K562 (cell line): Measurements from ENCODE around the gene NIPAL1. TPM values are rescaled to one million over a fixed set of nuclear protein-coding genes. Genes with fewer than 3 reads are reported as not detected.

Source experiments
- ATAC-seq: fragments of 200-7000 bp; cut with Tn5 transposase; 3 replicates; pipeline ENCODE4 v1.9.1; 2020; ENCODE audit warnings: moderate library complexity
- BruUV-seq: library from RNA; stranded (reverse); fragments of 400-500 nt; replicated peaks from 2 replicates; lab custom pipeline; 2021; lab: Mats Ljungman, UMichigan
- CTCF ChIA-PET: fragments of 300-600 bp; formaldehyde crosslinking; extraction: SDS; loops from one replicate; lab custom pipeline; 2021; ENCODE audit warnings: low intra/inter-chr PET ratio; lab: Yijun Ruan, JAX
- POLR2A ChIA-PET: fragments of 300-600, 350-650 bp; sonication (Branson Sonifier 250); formaldehyde crosslinking; extraction: SDS; loops from one replicate; lab custom pipeline; 2021; ENCODE audit warnings: antibody characterized with exemption, inconsistent platforms; lab: Yijun Ruan, JAX
- DNase-seq, 4 experiments: peaks; one replicate each; pipeline versions ENCODE4 v3.0.0 to v3.0.0-alpha.2; 2011 to 2018; ENCODE audit warnings: low spot score in 3 of 4, mixed read lengths in 3 of 4; ENCODE audit errors: extremely low read depth in 1 of 4
- FAIRE-seq: peaks from 2 replicates; lab custom pipeline; 2011; peaks lifted over from hg19 to GRCh38; lab: Jason Lieb, UNC
- H2AFZ ChIP-seq: 2 replicates; pipeline ENCODE4 v1.6.0; 2011; ENCODE audit warnings: low read depth, low read length, control low read depth, inconsistent platforms
- H3K27ac ChIP-seq: fragments of 200-600 bp; 3 replicates; pipeline ENCODE4 v1.8.0; 2011; ENCODE audit warnings: low read depth, mild to moderate bottlenecking, control low read depth, inconsistent platforms, low read length, moderate library complexity, mixed read lengths; ENCODE audit errors: extremely low read depth
- H3K27me3 ChIP-seq, 2 experiments: fragments of 300-600 bp in 1 of 2; 2 replicates in 1 of 2; 3 replicates in 1 of 2; pipeline versions ENCODE4 v1.6.0 to v1.8.0; 2011; ENCODE audit warnings: inconsistent platforms in 2 of 2, low read length in 2 of 2, mild to moderate bottlenecking in 1 of 2, mixed read lengths in 1 of 2, moderate library complexity in 1 of 2; ENCODE audit not compliant: control insufficient read depth in 2 of 2, insufficient read depth in 2 of 2
- H3K36me3 ChIP-seq: fragments of 300-600 bp; 3 replicates; pipeline ENCODE4 v1.8.0; 2011; ENCODE audit warnings: mild to moderate bottlenecking, low read length, inconsistent platforms; ENCODE audit not compliant: control insufficient read depth, insufficient read depth
- H3K4me1 ChIP-seq, 2 experiments: fragments of 200-600 bp in 1 of 2; replicated peaks in 1 of 2; 2 replicates in 1 of 2; 3 replicates in 1 of 2; pipeline versions ENCODE4 v1.5.1 to v1.8.0; 2011; ENCODE audit warnings: inconsistent platforms in 2 of 2, low read length in 2 of 2, mild to moderate bottlenecking in 1 of 2, mixed read lengths in 1 of 2, moderate library complexity in 1 of 2; ENCODE audit not compliant: control insufficient read depth in 2 of 2, insufficient read depth in 2 of 2
- H3K4me2 ChIP-seq: 2 replicates; pipeline ENCODE4 v1.6.1; 2011; ENCODE audit warnings: low read length, control low read depth, inconsistent platforms, mixed read lengths; ENCODE audit not compliant: insufficient read depth
- H3K4me3 ChIP-seq: fragments of 200-600 bp; sonication (generic), shearing (Covaris generic); 2 replicates; pipeline ENCODE4 v1.5.1; 2016; ENCODE audit warnings: control low read depth, inconsistent platforms
- H3K79me2 ChIP-seq: fragments of 200-600 bp; 3 replicates; pipeline ENCODE4 v1.8.0; 2011; ENCODE audit warnings: low read length, inconsistent platforms; ENCODE audit not compliant: control insufficient read depth, insufficient read depth
- H3K9ac ChIP-seq, 2 experiments: 2 replicates each; pipeline versions ENCODE4 v1.6.0 to v1.6.1; 2011; ENCODE audit warnings: low read depth in 2 of 2, low read length in 2 of 2, control low read depth in 1 of 2, inconsistent platforms in 1 of 2, mild to moderate bottlenecking in 1 of 2, mixed read lengths in 1 of 2; ENCODE audit not compliant: insufficient read depth in 1 of 2
- H3K9me1 ChIP-seq: one replicate; pipeline ENCODE4 v1.6.0; 2011; ENCODE audit warnings: inconsistent platforms, mild to moderate bottlenecking, low read length, moderate library complexity; ENCODE audit not compliant: control insufficient read depth, insufficient read depth
- H3K9me3 ChIP-seq: replicated peaks from 2 replicates; pipeline ENCODE4 v1.5.1; 2011; ENCODE audit warnings: low read depth, low read length, inconsistent platforms; ENCODE audit not compliant: control insufficient read depth, insufficient read depth
- H4K20me1 ChIP-seq: replicated peaks from 2 replicates; pipeline ENCODE4 v1.6.1; 2011; ENCODE audit warnings: low read length, inconsistent platforms, mixed read lengths; ENCODE audit not compliant: control insufficient read depth, insufficient read depth
- ATF1 ChIP-seq, 2 experiments: fragments of 450-650 bp in 1 of 2; IDR thresholded peaks; 2 replicates each; pipeline ENCODE4 v1.6.1; 2016; ENCODE audit warnings: missing compliant biosample characterization in 1 of 2, missing genetic modification characterization in 1 of 2
- CREM ChIP-seq: IDR thresholded peaks from 2 replicates; pipeline ENCODE4 v1.6.1; 2014; ENCODE audit warnings: antibody characterized with exemption, low read depth
- HNRNPL ChIP-seq: fragments of 200-400 bp; formaldehyde crosslinking; IDR thresholded peaks from 2 replicates; pipeline ENCODE4 v1.6.1; 2017; ENCODE audit warnings: low read depth, mild to moderate bottlenecking, low read length
- MEIS2 ChIP-seq: fragments of 450-650 bp; IDR thresholded peaks from 2 replicates; pipeline ENCODE4 v1.6.1; 2014; ENCODE audit warnings: mild to moderate bottlenecking; ENCODE audit not compliant: partially characterized antibody
- NFIC ChIP-seq: fragments of 450-650 bp; IDR thresholded peaks from 2 replicates; pipeline ENCODE4 v1.6.1; 2017; ENCODE audit warnings: mild to moderate bottlenecking, inconsistent platforms
- POLR2G ChIP-seq: fragments of 200-400 bp; formaldehyde crosslinking; IDR thresholded peaks from 2 replicates; pipeline ENCODE4 v1.6.1; 2017; ENCODE audit warnings: low read depth, mild to moderate bottlenecking, antibody characterized with exemption, low read length, moderate library complexity
- RFX1 ChIP-seq: fragments of 450-650 bp; IDR thresholded peaks from 2 replicates; pipeline ENCODE4 v1.6.1; 2016; ENCODE audit warnings: mild to moderate bottlenecking, moderate library complexity
- ZNF384 ChIP-seq: IDR thresholded peaks from 2 replicates; pipeline ENCODE4 v1.6.1; 2012; ENCODE audit warnings: low read depth, low read length, improper control_type of control experiment
- WGBS: fragments of 100-300 bp; shearing (Covaris generic); methylation state at CpG from one replicate; pipeline ENCODE4 v1.1.6; 2016; ENCODE audit warnings: low coverage, mixed read lengths; ENCODE audit not compliant: insufficient coverage; ENCODE audit errors: missing lambda C conversion rate; 5-methylcytosine and 5-hydroxymethylcytosine counted together
- in situ Hi-C: fragments of 300-500 bp; cut with MboI; formaldehyde crosslinking; loops from 4 replicates; pipeline ENCODE4 v1.15.0; 2018; ENCODE audit warnings: inconsistent platforms, mixed read lengths
- intact Hi-C: fragments of 100-400 bp; cut with micrococcal nuclease; formaldehyde crosslinking; loops from 2 replicates; pipeline ENCODE4 v1.14.2; 2022
- polyA plus RNA-seq, 8 experiments: library from polyadenylated mRNA; depleted of rRNA in 4 of 8; stranded (reverse) in 5 of 8; unstranded in 3 of 8; fragments of >200 nt; fragmentation: Nextera tagmentation in 2 of 8; fragmentation: Illumina TruSeq in 1 of 8; extraction: Ambion mirVana in 2 of 8; extraction: Trizol in 1 of 8; gene quantifications; 2 replicates each; pipeline versions ENCODE4 v1.2.1 to v1.2.3, GENCODE V29; 2011 to 2014; ENCODE audit warnings: inconsistent platforms in 1 of 8, missing spikeins in 1 of 8
- total RNA-seq, 7 experiments: library from RNA; depleted of rRNA in 6 of 7; stranded (reverse); fragments of >200 nt in 6 of 7; fragmentation: Illumina TruSeq in 2 of 7; extraction: Trizol in 2 of 7; gene quantifications; 2 replicates each; pipeline versions ENCODE4 v1.2.1 to v1.2.3, GENCODE V29; 2011 to 2021; ENCODE audit warnings: low replicate concordance in 1 of 7
- TF ChIP-seq, protein P1 (sequence below), 2 experiments: IDR thresholded peaks in 1 of 2; conservative IDR thresholded peaks in 1 of 2; 2 replicates each; pipeline ENCODE4 v1.6.1; 2016; ENCODE audit warnings: low read depth in 2 of 2, mild to moderate bottlenecking in 1 of 2, missing compliant biosample characterization in 1 of 2, missing genetic modification characterization in 1 of 2, moderate library complexity in 1 of 2

NIPAL1 gene
- total and polyA plus RNA-seq, 9 of the 15 experiments (the other 6 are each of a cell fraction or from before 2014, with no cell fraction given) = 0.03 to 0.43 (median 0.25) TPM

DNA sequence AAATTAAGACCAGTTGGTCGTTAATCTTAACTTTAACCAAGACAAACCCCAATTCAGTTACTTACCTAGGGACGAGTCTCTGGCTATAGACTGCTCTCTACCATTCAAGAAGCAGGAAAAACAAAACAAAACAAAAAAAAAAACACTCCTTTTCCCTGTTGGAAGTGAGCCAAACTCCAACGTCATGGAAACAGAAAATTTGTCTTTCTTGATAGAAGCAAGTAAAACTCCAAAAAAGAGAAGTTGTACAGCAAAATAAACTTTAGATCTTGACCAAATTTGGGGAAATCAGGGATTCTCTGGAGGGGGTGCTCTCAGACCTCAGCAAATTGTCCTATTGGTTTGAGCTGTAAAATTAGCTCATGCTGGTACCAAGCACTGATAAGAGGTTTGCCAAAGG lies 3.7 kb upstream of the NIPAL1 start:
- ChIA-PET POLR2A (no interaction called here), CTCF (no interaction called here)
- Histone ChIP-seq H3K79me2 (no peaks in the 10 kb centered on the region), H3K4me2 (no peak overlapping the region), H3K9ac (no peak overlapping the region), H3K27me3 (peaks cover 0 to 10% of the 10 kb centered on the region in 2 experiments; a peak in 2 of 5 replicates), H4K20me1 (no peaks in the 10 kb centered on the region), H3K36me3 (no peaks in the 10 kb centered on the region)
- ATAC-seq = no peak
- intact Hi-C loops (no loop called here), in situ Hi-C loops (no loop called here)
- FAIRE-seq = no peak
- DNase-seq = no peak
- TF ChIP-seq, protein P1, sequence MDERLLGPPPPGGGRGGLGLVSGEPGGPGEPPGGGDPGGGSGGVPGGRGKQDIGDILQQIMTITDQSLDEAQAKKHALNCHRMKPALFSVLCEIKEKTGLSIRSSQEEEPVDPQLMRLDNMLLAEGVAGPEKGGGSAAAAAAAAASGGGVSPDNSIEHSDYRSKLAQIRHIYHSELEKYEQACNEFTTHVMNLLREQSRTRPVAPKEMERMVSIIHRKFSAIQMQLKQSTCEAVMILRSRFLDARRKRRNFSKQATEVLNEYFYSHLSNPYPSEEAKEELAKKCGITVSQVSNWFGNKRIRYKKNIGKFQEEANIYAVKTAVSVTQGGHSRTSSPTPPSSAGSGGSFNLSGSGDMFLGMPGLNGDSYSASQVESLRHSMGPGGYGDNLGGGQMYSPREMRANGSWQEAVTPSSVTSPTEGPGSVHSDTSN (CRISPR knock-in tag; IDR thresholded peaks at IDR 0.05; ENCODE audit: low read depth) = no peak
- TF ChIP-seq, protein P1 (tag; conservative IDR thresholded peaks at IDR 0.05; ENCODE audit: low read depth) = 0 out of 2 replicates have a peak, but pooled peaks have one; percentile 37
- TF ChIP-seq POLR2G (no peak), RFX1 (0 out of 2 replicates have a peak, but pooled peaks have one; percentile 4), HNRNPL (no peak), ZNF384 (0 out of 2 replicates have a peak, but pooled peaks have one; percentile 19), ATF1 (CRISPR knock-in tag; IDR thresholded peaks at IDR 0.05) (no peak), ATF1 (tag; IDR thresholded peaks at IDR 0.05) (peak; percentile 55), CREM (0 out of 2 replicates have a peak, but pooled peaks have one; percentile 22), MEIS2 (peak; percentile 53), NFIC (peak; percentile 78)
- TF ChIP-seq, all 486 proteins: peak for 7
- BruUV-seq = no TSS peak
- 0% methylated on average over 3 of the region's 3 CpGs for WGBS
- H3K4me1 ChIP-seq = peaks cover 4 to 13% of the 10 kb centered on the region in 2 experiments; a peak in 3 of 5 replicates
- no peak overlapping the region for H3K4me3 ChIP-seq
- H3K9me1 ChIP-seq = no peaks in the 10 kb centered on the region
- H3K27ac ChIP-seq = no peak overlapping the region
- peak overlapping the region; percentile 63; the same call in 1 of the 2 replicates for H2AFZ ChIP-seq
- no peaks in the 10 kb centered on the region for H3K9me3 ChIP-seq
